Smooth muscle cell (in vitro differentiated cells): ENCODE data around the gene CHST15. TPM values are rescaled to one million over a fixed set of nuclear protein-coding genes. Genes with fewer than 3 reads are reported as not detected.

ENCODE experiments used
- DNase-seq: peaks from one replicate; lab custom pipeline; 2025; ENCODE audit not compliant: unreplicated experiment; lab: John Stamatoyannopoulos, UW
- H2AFZ ChIP-seq: fragments of 200-600 bp; sonication (generic); 2 replicates; pipeline ENCODE4 v1.6.0; 2016; ENCODE audit warnings: antibody characterized with exemption, low read depth, mild to moderate bottlenecking
- H3F3A ChIP-seq: fragments of 200-600 bp; sonication (generic); 2 replicates; pipeline ENCODE4 v1.6.0; 2017; ENCODE audit warnings: antibody characterized with exemption, low read depth
- H3K27ac ChIP-seq: fragments of 200-600 bp; sonication (generic); 2 replicates; pipeline ENCODE4 v1.5.1; 2016; ENCODE audit warnings: low read depth, mild to moderate bottlenecking
- H3K27me3 ChIP-seq: fragments of 200-600 bp; sonication (generic); 2 replicates; pipeline ENCODE4 v1.6.1; 2016; ENCODE audit warnings: low read depth, mild to moderate bottlenecking
- H3K36me3 ChIP-seq: fragments of 200-600 bp; sonication (generic); 2 replicates; pipeline ENCODE4 v1.5.1; 2016; ENCODE audit warnings: low read depth
- H3K4me1 ChIP-seq: fragments of 200-600 bp; sonication (generic); 2 replicates; pipeline ENCODE4 v1.5.1; 2016; ENCODE audit warnings: low read depth
- H3K4me2 ChIP-seq: fragments of 200-600 bp; sonication (generic); 2 replicates; pipeline ENCODE4 v1.6.0; 2016; ENCODE audit warnings: mild to moderate bottlenecking
- H3K4me3 ChIP-seq: fragments of 200-600 bp; sonication (generic); 2 replicates; pipeline ENCODE4 v1.5.1; 2016; ENCODE audit warnings: mild to moderate bottlenecking
- H3K79me2 ChIP-seq: fragments of 200-600 bp; sonication (generic); 2 replicates; pipeline ENCODE4 v1.6.0; 2016; ENCODE audit warnings: low read depth, mild to moderate bottlenecking
- H3K9ac ChIP-seq: fragments of 200-600 bp; sonication (generic); 2 replicates; pipeline ENCODE4 v1.6.0; 2016; ENCODE audit warnings: low read depth
- H3K9me3 ChIP-seq: fragments of 200-600 bp; sonication (generic); replicated peaks from 2 replicates; pipeline ENCODE4 v1.5.1; 2016; ENCODE audit warnings: low read depth
- H4K20me1 ChIP-seq: fragments of 200-600 bp; sonication (generic); 2 replicates; pipeline ENCODE4 v1.6.0; 2016; ENCODE audit warnings: low read depth
- CTCF ChIP-seq: fragments of 200-600 bp; sonication (generic); IDR thresholded peaks from 2 replicates; pipeline ENCODE4 v1.5.1; 2017; ENCODE audit warnings: borderline replicate concordance, mild to moderate bottlenecking, antibody characterized with exemption; ENCODE audit not compliant: insufficient read depth, poor library complexity, severe bottlenecking
- WGBS: methylation state at CpG from one replicate; pipeline ENCODE4 v1.1.7; 2016; ENCODE audit warnings: low lambda C conversion rate; 5-methylcytosine and 5-hydroxymethylcytosine counted together
- polyA plus RNA-seq: library from polyadenylated mRNA; unstranded; fragments of >200 nt; fragmentation: Nextera tagmentation; extraction: Ambion mirVana; gene quantifications from 2 replicates; pipeline ENCODE4 v1.2.1, GENCODE V29; 2016
- total RNA-seq: library from RNA; depleted of rRNA; stranded (reverse); fragments of >200 nt; gene quantifications from 2 replicates; pipeline ENCODE4 v1.2.3, GENCODE V29; 2014

Gene CHST15
- total and polyA plus RNA-seq, 2 experiments from 2014 or later, result 14.1 to 20.4 TPM

- Histone ChIP-seq H3K4me1 (no peaks in the 10 kb centered on the region), H3K79me2 (peaks cover 4% of the 10 kb centered on the region), H3K9ac (no peak overlapping the region), H3K36me3 (no peaks in the 10 kb centered on the region), H4K20me1 (peaks cover 28% of the 10 kb centered on the region), H2AFZ (no peak overlapping the region), H3K27me3 (no peaks in the 10 kb centered on the region), H3F3A (no peaks in the 10 kb centered on the region), H3K4me2 (no peak overlapping the region), H3K4me3 (no peak overlapping the region), H3K27ac (no peak overlapping the region), H3K9me3 (no peaks in the 10 kb centered on the region)
- TF ChIP-seq CTCF, result no peak
- 84% methylated on average over 11 of the region's 11 CpGs for WGBS
- no peak for DNase-seq
Measured at GRCh38 chr10:124041675-124042445, 51.5 kb downstream of the CHST15 start.

GRCh38 chr10:124040451-124041188 is 52.8 kb downstream of the CHST15 start:
- no peak overlapping the region for H3K4me3 ChIP-seq
- peaks cover 4% of the 10 kb centered on the region for H3K79me2 ChIP-seq
- H3F3A ChIP-seq, result no peaks in the 10 kb centered on the region
- H4K20me1 ChIP-seq, result peaks cover 26% of the 10 kb centered on the region
- no peak overlapping the region for H3K4me2 ChIP-seq
- no peaks in the 10 kb centered on the region for H3K4me1 ChIP-seq
- no peak overlapping the region for H3K9ac ChIP-seq
- no peak for TF ChIP-seq CTCF
- no peaks in the 10 kb centered on the region for H3K27me3 ChIP-seq
- no peak for DNase-seq
- no peaks in the 10 kb centered on the region for H3K36me3 ChIP-seq
- H2AFZ ChIP-seq, result no peak overlapping the region
- no peak overlapping the region for H3K27ac ChIP-seq
- WGBS, result 94% methylated on average over 7 of the region's 7 CpGs
- no peaks in the 10 kb centered on the region for H3K9me3 ChIP-seq

GRCh38 chr10:124039483-124040013 is 53.9 kb downstream of the CHST15 start:
- Histone ChIP-seq H3K27ac (no peak overlapping the region), H2AFZ (no peak overlapping the region), H3K36me3 (no peaks in the 10 kb centered on the region), H3F3A (no peaks in the 10 kb centered on the region), H3K9ac (no peak overlapping the region), H3K4me3 (no peak overlapping the region), H3K4me2 (no peak overlapping the region), H4K20me1 (peaks cover 23% of the 10 kb centered on the region), H3K9me3 (no peaks in the 10 kb centered on the region), H3K79me2 (no peaks in the 10 kb centered on the region), H3K27me3 (no peaks in the 10 kb centered on the region), H3K4me1 (no peaks in the 10 kb centered on the region)
- WGBS, result 93% methylated on average over 11 of the region's 11 CpGs
- no peak for TF ChIP-seq CTCF
- no peak for DNase-seq
